ENCODE results near the gene ARRB1. TPM values are rescaled to one million over a fixed set of nuclear protein-coding genes. Genes with fewer than 3 reads are reported as not detected.

The ARRB1 gene
- polyA plus RNA-seq, 1 of the 3 experiments (the other 2 are of a cell fraction), result 7.0 TPM

DNA sequence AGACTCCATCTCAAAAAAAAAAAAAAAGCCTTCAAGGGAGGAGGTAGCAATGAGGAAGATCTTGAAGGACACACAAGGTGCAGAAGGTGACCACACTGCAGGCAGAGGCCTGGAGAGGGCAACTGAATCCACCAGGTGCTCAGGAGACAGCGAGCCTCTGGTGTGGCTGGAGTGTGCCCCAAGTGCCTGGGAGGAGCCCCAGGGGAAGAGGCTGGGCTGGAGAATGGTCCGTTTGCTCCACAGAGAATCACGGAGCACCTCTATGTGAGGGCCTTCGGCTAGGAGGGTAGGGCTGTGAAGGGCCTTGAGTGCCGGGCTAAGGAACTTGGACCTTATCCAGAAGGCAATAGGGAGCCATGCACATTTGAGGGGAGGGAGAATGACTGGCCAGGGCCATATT lies 50.3 kb downstream of the ARRB1 start:
- Histone ChIP-seq H3K9me3 (no peaks in the 10 kb centered on the region), H3F3A (replicated peaks; ENCODE audit: insufficient read depth) (no peaks in the 10 kb centered on the region), H3K36me3 (replicated peaks in 1 of 2; ENCODE audit: control insufficient read depth in 1 of 2, insufficient read depth in 2 of 2, low read length in 1 of 2) (peaks cover 0 to 3% of the 10 kb centered on the region in 2 experiments), H3K4me3 (ENCODE audit: low read depth in 2 of 2, low read length in 1 of 2) (no peak overlapping the region), H3K79me2 (ENCODE audit: insufficient read depth) (no peaks in the 10 kb centered on the region), H3K4me2 (no peak overlapping the region), H3K9me2 (no peaks in the 10 kb centered on the region), H2AFZ (ENCODE audit: low read depth) (no peak overlapping the region), H3K27ac (ENCODE audit: low read depth in 2 of 2, low read length in 1 of 2) (no peak overlapping the region; a peak in 2 of 4 replicates), H3K9ac (no peak overlapping the region), H3K4me1 (ENCODE audit: control insufficient read depth in 1 of 2, insufficient read depth in 2 of 2, low read depth in 1 of 2, low read length in 1 of 2) (peaks cover 0 to 31% of the 10 kb centered on the region in 2 experiments; a peak in 2 of 4 replicates), H4K20me1 (ENCODE audit: insufficient read depth) (no peaks in the 10 kb centered on the region), H3K27me3 (ENCODE audit: insufficient read depth) (no peaks in the 10 kb centered on the region)
- POLR2A ChIA-PET, result interaction anchor here (0.7 kb wide), 1 partner anchor 42 kb away, joined by 3 read pairs; no protein-coding TSS in a partner anchor
- TF ChIP-seq, protein P1, sequence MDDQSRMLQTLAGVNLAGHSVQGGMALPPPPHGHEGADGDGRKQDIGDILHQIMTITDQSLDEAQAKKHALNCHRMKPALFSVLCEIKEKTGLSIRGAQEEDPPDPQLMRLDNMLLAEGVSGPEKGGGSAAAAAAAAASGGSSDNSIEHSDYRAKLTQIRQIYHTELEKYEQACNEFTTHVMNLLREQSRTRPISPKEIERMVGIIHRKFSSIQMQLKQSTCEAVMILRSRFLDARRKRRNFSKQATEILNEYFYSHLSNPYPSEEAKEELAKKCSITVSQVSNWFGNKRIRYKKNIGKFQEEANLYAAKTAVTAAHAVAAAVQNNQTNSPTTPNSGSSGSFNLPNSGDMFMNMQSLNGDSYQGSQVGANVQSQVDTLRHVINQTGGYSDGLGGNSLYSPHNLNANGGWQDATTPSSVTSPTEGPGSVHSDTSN (IDR thresholded peaks at IDR 0.05), result no peak
- TF ChIP-seq TEAD4 (IDR thresholded peaks at IDR 0.05; ENCODE audit: borderline replicate concordance, insufficient read depth) (no peak), ELF1 (IDR thresholded peaks at IDR 0.05) (no peak), FOXM1 (IDR thresholded peaks at IDR 0.05; ENCODE audit: low read depth) (no peak), TCF12 (IDR thresholded peaks at IDR 0.05) (no peak), SMC3 (IDR thresholded peaks at IDR 0.05; ENCODE audit: low read depth, low read length) (no peak), CHD2 (IDR thresholded peaks at IDR 0.05; ENCODE audit: low read length, partially characterized antibody) (no peak), MEF2A (IDR thresholded peaks at IDR 0.05; ENCODE audit: borderline replicate concordance, low read depth) (no peak), YY1 (IDR thresholded peaks at IDR 0.05; ENCODE audit: low read depth) (no peak), EZH2phosphoT487 (IDR thresholded peaks at IDR 0.05; ENCODE audit: borderline replicate concordance, low read depth) (no peak), GABPA (IDR thresholded peaks at IDR 0.05; ENCODE audit: low read depth) (no peak), JUND (IDR thresholded peaks at IDR 0.05) (no peak)
- TF ChIP-seq, protein P2, sequence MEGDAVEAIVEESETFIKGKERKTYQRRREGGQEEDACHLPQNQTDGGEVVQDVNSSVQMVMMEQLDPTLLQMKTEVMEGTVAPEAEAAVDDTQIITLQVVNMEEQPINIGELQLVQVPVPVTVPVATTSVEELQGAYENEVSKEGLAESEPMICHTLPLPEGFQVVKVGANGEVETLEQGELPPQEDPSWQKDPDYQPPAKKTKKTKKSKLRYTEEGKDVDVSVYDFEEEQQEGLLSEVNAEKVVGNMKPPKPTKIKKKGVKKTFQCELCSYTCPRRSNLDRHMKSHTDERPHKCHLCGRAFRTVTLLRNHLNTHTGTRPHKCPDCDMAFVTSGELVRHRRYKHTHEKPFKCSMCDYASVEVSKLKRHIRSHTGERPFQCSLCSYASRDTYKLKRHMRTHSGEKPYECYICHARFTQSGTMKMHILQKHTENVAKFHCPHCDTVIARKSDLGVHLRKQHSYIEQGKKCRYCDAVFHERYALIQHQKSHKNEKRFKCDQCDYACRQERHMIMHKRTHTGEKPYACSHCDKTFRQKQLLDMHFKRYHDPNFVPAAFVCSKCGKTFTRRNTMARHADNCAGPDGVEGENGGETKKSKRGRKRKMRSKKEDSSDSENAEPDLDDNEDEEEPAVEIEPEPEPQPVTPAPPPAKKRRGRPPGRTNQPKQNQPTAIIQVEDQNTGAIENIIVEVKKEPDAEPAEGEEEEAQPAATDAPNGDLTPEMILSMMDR (IDR thresholded peaks at IDR 0.05), result no peak
- TF ChIP-seq, protein P3, sequence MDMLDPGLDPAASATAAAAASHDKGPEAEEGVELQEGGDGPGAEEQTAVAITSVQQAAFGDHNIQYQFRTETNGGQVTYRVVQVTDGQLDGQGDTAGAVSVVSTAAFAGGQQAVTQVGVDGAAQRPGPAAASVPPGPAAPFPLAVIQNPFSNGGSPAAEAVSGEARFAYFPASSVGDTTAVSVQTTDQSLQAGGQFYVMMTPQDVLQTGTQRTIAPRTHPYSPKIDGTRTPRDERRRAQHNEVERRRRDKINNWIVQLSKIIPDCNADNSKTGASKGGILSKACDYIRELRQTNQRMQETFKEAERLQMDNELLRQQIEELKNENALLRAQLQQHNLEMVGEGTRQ (IDR thresholded peaks at IDR 0.05; ENCODE audit: borderline replicate concordance, low read depth, low read length), result no peak
- TF ChIP-seq, protein P4, sequence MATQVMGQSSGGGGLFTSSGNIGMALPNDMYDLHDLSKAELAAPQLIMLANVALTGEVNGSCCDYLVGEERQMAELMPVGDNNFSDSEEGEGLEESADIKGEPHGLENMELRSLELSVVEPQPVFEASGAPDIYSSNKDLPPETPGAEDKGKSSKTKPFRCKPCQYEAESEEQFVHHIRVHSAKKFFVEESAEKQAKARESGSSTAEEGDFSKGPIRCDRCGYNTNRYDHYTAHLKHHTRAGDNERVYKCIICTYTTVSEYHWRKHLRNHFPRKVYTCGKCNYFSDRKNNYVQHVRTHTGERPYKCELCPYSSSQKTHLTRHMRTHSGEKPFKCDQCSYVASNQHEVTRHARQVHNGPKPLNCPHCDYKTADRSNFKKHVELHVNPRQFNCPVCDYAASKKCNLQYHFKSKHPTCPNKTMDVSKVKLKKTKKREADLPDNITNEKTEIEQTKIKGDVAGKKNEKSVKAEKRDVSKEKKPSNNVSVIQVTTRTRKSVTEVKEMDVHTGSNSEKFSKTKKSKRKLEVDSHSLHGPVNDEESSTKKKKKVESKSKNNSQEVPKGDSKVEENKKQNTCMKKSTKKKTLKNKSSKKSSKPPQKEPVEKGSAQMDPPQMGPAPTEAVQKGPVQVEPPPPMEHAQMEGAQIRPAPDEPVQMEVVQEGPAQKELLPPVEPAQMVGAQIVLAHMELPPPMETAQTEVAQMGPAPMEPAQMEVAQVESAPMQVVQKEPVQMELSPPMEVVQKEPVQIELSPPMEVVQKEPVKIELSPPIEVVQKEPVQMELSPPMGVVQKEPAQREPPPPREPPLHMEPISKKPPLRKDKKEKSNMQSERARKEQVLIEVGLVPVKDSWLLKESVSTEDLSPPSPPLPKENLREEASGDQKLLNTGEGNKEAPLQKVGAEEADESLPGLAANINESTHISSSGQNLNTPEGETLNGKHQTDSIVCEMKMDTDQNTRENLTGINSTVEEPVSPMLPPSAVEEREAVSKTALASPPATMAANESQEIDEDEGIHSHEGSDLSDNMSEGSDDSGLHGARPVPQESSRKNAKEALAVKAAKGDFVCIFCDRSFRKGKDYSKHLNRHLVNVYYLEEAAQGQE (IDR thresholded peaks at IDR 0.05; ENCODE audit: low read depth, low read length), result no peak
- TF ChIP-seq, protein P5, sequence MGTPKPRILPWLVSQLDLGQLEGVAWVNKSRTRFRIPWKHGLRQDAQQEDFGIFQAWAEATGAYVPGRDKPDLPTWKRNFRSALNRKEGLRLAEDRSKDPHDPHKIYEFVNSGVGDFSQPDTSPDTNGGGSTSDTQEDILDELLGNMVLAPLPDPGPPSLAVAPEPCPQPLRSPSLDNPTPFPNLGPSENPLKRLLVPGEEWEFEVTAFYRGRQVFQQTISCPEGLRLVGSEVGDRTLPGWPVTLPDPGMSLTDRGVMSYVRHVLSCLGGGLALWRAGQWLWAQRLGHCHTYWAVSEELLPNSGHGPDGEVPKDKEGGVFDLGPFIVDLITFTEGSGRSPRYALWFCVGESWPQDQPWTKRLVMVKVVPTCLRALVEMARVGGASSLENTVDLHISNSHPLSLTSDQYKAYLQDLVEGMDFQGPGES (IDR thresholded peaks at IDR 0.05; ENCODE audit: low read depth, low read length), result no peak
- TF ChIP-seq, protein P6, sequence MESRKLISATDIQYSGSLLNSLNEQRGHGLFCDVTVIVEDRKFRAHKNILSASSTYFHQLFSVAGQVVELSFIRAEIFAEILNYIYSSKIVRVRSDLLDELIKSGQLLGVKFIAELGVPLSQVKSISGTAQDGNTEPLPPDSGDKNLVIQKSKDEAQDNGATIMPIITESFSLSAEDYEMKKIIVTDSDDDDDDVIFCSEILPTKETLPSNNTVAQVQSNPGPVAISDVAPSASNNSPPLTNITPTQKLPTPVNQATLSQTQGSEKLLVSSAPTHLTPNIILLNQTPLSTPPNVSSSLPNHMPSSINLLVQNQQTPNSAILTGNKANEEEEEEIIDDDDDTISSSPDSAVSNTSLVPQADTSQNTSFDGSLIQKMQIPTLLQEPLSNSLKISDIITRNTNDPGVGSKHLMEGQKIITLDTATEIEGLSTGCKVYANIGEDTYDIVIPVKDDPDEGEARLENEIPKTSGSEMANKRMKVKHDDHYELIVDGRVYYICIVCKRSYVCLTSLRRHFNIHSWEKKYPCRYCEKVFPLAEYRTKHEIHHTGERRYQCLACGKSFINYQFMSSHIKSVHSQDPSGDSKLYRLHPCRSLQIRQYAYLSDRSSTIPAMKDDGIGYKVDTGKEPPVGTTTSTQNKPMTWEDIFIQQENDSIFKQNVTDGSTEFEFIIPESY (IDR thresholded peaks at IDR 0.05; ENCODE audit: borderline replicate concordance, low read depth), result no peak
- TF ChIP-seq, protein P7, sequence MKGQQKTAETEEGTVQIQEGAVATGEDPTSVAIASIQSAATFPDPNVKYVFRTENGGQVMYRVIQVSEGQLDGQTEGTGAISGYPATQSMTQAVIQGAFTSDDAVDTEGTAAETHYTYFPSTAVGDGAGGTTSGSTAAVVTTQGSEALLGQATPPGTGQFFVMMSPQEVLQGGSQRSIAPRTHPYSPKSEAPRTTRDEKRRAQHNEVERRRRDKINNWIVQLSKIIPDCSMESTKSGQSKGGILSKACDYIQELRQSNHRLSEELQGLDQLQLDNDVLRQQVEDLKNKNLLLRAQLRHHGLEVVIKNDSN (IDR thresholded peaks at IDR 0.05; ENCODE audit: borderline replicate concordance, low read depth), result no peak
- TF ChIP-seq, protein P8, sequence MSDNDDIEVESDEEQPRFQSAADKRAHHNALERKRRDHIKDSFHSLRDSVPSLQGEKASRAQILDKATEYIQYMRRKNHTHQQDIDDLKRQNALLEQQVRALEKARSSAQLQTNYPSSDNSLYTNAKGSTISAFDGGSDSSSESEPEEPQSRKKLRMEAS (IDR thresholded peaks at IDR 0.05; ENCODE audit: low read depth), result no peak
- DNase-seq, result no peak
- CTCF ChIA-PET, result interaction anchor here (1.3 kb wide), 1 partner anchor 159 kb away, joined by 3 read pairs; no protein-coding TSS in a partner anchor
- WGBS (ENCODE audit: low lambda C conversion rate), result 88% methylated on average over 5 of the region's 5 CpGs

Data from SK-N-SH (cell line).